SW 1271 (cell line): ENCODE data around the gene SAA4.
"Not testable (repeated sequence)": the region's sequence is repeated elsewhere in the genome, so short reads cannot be mapped to it uniquely, and the experiment has no call there.

Experiments
- DNase-seq, 2 experiments: peaks; one replicate each; lab custom pipeline; 2025; lab: John Stamatoyannopoulos, UW

The SAA4 gene

DNA sequence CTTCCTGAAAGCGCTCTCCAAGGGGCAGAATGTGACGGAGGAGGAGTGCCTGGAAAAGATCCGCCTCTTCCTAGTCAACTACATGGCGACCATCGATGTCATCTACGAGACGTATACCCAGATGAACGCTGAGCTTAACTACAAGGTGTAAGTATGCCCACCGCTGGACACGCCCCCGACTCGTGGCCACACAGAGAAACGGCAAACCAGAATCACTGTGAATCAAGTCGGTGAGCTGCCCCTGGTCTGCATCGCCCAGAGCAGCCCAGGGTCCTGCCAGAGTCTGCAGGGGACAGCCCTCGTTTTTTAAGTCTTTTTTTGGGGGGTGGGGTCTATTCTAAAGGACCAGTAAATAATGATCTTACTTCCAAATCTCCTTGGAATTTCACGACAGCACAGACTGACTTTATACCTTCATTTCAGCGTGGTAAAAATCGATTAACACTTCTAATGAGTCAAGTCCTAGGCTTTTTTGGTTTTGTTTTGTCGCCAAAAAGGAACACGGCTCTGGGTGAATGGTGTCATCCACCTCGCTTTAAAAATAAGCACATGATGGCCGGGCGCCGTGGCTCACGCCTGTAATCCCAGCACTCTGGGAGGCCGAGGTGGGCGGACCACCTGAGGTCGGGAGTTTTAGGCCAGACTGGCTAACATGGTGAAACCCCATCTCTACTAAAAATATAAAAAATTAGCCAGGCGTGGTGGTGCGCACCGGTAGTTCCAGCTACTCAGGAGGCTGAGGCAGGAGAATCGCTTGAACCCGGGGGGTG, 46.9 kb downstream of the SAA4 start:
- DNase-seq: not testable (repeated sequence)

GRCh38 chr11:18188796-18189195, 47.8 kb downstream of the SAA4 start:
- DNase-seq: no peak
